Posterior vena cava (tissue), 2 donors: Measurements from ENCODE around the gene CLTA. TPM values are rescaled to one million over a fixed set of nuclear protein-coding genes. Genes with fewer than 3 reads are reported as not detected.
"Not testable (repeated sequence)": the region's sequence is repeated elsewhere in the genome, so short reads cannot be mapped to it uniquely, and the experiment has no call there.

ENCODE experiments used
- DNase-seq: peaks from one replicate; pipeline ENCODE4 v3.0.0-alpha.2; 2020; ENCODE audit warnings: low spot score
- intact Hi-C, 2 donors: fragments of 100-400 bp; cut with DNase I; formaldehyde crosslinking; loops; one replicate each; pipeline versions ENCODE4 v1.14.1 to v1.14.2; 2022 to 2023
- total RNA-seq, 2 donors: library from RNA; stranded (reverse); fragmentation: NEBNext Ultra II Directional; extraction: Animal tissue kit (Norgen Biotek cat#: 25700); gene quantifications; one replicate each; pipeline ENCODE4 v1.2.1, GENCODE V29; 2021
- donor health status: DM: yes; HTN: yes; CAD: no.
- donor health status: DM: yes; HTN: yes; CAD: no.

Gene CLTA
- total RNA-seq, 2 donors from 2014 or later, result 109 to 135 TPM

DNA sequence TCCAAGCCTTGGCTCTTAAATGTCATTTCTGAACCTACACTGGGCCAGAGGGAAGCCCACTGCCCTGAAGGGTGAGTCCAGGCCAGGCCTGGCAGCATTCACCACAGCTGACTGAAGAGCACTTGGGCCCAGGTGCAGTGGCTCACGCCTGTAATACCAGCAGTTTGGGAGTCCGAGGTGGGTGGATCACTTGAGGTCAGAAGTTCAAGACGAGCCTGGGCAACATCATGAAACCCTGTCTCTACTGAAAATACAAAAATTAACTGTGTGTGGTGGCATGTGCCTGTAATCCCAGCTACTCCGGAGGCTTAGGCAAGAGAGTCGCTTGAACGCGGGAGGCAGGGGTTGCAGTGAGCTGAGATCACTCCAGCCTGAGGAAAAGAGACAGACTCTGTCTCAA, 16.4 kb upstream of the CLTA start:
- intact Hi-C loops, result no loop called here
- DNase-seq, result no peak

DNA sequence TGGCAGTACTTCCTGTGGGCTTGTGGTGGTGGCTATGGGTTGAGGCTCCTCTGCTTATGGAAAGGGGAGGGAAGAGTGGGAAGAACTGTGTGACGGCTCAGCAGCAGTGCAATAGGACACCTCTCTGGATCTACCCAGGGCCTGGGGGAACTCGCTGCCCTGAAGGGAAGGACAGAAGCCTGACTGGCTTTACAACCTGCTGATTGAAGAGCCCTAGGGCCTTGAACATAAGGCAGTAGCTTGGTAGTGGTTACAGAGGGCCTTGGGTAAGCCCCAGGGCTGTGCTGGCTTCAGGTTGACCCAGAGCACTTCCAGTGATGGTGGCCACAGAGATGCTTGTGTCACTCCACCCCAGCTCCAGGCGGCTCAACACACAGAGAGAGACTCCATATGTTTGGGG, 16.0 kb upstream of the CLTA start:
- DNase-seq, result no peak
- intact Hi-C loops, result no loop called here

DNA sequence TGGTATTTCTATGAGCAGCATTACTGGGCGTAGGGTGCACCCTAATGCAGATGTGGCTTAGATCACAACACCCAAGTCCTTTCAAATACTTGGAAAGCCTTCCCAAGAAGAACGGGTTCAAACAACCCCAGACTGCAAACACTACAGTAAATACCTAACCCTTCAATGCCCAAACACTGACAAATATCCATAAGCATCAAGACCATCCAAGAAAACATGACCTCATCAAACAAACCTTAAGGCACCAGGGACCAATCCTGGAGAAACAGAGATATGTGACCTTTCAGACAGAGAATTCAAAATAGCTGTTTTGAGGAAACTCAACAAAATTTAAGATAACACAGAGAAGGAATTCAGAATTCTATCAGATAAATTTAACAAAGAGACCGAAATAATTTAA, 15.5 kb upstream of the CLTA start:
- DNase-seq, intact Hi-C loops: not testable (repeated sequence)

DNA sequence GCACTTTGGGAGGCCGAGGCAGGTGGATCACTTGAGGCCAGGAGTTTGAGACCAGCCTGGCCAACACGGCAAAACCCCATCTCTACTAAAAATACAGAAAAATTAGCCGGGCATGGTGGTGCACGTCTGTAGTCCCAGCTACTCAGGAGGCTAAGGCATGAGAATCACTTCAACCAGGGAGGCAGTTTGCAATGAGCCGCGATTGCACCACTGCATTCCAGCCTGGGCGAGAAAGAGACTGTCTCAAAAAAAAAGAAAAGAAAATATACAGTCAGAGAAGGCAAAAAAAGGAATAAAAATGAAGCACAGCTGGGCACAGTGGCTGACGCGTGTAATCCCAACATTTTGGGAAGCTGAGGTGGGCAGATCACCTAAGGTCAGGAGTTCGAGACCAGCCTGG, 14.2 kb upstream of the CLTA start:
- DNase-seq, intact Hi-C loops: not testable (repeated sequence)

DNA sequence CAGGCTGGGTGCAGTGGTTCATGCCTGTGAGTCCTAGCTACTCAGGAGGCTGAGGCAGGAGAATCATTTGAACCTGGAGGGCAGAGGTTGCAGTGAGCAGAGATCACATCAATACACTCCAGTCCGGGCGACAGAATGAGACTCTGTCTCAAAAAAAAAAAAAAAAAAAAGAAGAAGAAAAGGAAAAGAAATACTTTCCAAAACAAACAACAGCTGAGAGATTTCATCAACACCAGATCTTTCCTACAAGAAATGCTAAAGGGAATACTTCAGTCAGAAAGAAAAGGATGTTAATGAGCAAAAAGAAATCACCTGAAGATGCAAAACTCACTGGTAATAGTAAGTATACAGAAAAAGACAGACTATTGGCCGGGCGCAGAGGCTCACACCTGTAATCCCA, 13.2 kb upstream of the CLTA start:
- no peak for DNase-seq
- intact Hi-C loops, result no loop called here

DNA sequence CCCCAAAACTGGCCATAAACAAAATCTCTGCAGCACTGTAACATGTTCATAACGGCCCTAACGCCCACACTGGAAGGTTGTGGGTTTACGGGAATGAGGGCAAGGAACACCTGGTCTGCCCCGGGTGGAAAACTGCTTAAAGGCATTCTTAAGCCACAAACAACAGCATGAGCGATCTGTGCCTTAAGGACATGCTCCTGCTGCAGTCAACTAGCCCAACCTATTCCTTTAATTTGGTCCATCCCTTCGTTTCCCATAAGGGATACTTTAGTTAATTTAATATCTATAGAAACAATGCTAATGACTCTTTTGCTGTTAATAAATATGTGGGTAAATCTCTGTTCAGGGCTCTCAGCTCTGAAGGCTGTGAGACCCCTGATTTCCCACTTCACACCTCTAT, 10.5 kb upstream of the CLTA start:
- intact Hi-C loops, DNase-seq: not testable (repeated sequence)

DNA sequence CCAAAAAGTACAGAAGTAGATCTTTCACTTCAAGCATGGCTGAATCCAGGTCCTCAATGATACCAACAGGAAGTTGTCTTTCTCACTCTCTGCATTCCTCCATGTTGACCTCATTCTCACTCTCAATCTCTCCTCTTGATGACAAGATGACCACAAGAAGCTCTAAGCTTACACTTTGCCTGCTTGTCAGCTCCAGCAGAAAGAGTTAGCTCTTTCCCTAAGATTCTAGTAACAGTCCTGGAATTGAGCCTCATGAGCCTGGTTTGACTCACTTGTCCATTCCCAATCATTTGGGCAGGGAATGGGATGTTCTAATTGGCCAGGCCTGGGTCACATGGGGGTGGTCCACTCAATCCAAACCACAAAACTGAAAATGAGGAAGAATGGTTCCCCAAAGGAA, 3.3 kb upstream of the CLTA start:
- no peak for DNase-seq
- intact Hi-C loops, result no loop called here

DNA sequence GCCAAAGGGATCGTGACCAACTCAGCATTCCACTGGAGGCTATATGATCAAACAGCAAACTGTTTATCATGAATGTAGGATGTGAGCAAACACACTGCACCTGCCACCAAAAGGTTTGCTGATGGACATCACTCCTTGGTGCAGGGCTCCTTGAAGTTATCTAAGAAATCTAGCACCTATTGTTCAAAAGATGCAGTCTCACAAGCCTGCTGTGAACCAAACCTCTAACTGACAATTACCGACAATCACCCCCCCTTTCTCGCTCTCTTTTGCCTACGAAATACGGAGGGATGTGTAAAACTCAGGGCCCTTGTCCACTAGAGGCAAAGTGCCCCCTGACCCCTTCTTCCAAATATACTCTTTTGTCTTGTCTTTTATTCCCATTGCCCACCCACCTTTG, 2.5 kb upstream of the CLTA start:
- intact Hi-C loops, result no loop called here
- DNase-seq, result no peak

DNA sequence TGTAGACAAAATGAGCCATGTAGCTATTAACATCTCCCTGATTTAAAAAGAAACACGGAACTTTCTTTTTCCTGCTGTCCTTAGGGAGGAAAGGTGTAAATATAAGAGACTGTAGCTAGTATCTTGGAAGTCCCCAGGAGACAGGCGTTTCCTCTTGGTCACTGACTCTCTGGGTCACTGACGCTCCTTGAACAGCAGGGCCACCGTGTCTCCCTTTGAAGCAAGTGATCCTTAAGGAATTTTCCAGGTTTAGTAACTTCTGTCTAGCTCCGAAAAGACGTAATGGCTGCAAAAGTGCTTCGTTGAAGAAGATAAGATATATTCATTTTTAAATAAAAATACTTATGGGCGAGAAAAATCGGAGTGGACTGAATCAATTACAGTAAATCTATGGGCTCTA, 745 bp upstream of the CLTA start:
- intact Hi-C loops, result loop anchor here in 1 of 2 donors (1.0 kb wide), 1 partner anchor 49 kb away; no protein-coding TSS in a partner anchor
- no peak for DNase-seq

DNA sequence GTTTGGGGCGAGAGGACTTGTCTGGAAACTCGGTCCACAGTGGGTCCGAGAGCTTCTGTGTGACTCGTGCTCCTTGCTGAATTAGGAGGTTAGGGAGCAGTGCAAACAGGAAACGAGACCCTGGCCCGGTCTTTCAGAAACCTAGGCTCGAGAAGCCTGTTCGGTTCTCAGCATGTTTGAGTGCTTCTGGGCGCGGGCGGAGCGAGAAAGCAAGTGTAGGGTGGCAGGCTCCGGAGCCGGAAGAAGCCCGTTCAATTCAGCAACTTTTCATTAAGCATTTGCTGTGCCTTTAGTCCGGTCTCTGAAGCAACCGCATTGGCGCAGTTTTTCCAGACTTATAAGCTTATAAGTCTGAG, 547 bp downstream of the CLTA start:
- intact Hi-C loops, result no loop called here
- no peak for DNase-seq

DNA sequence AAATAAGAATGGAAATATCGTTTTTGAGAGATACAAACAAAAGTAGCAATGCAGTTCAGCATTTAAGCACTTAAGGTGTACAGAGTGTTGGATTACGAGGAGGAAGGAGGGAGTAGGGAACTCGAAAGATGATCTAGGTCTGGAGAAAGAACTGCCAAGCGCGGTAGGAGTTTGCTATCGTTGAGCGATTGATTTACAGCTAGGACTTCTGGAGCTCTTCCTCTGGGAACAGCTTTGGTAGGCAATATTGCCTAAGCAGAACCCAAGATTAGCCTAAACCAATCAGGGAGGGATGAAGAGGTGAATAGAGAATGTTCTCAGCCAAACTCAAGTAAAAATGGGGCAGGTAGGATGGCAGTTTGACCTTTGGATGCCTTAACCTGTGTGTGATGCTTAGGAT, 965 bp downstream of the CLTA start:
- DNase-seq, result no peak
- intact Hi-C loops, result no loop called here

DNA sequence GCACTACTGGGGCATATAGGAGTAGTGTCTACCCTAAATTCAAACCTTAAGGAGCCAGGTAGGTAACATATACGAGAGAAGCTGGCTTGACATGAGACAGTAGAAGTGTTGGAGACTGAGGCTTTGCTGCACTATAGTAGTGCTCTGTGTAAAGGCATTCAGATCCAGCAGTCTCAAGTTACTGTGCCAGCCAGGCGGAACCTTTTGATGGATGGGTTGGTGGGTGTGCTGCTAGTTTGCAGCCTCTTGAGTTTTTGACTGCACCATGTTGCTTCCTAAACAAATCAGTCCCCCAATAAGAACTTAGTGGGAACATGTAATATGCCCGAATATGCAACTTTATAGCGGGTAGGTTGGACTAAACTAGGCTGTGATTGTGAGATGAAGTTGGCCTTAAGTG, 1.5 kb downstream of the CLTA start:
- no peak for DNase-seq
- intact Hi-C loops, result no loop called here

DNA sequence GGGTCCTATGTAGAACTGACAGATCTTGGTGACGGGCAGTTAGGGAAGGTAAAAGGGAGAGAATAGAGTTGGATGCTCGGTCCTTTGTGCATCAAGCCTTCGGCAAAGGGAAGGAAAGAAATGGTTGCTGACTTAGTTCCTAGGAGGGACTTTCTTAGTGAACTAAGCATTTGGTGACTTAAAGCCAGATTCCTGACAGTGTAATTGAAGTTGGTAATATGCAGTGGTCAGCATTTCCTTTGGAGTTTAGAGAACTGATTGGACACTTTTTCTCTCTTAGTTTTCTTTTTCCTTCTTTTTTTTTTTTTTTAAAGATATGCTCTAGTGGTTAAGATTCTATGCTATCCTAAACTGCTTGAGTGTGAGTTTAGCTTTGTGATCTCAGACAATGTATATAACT, 2.3 kb downstream of the CLTA start:
- intact Hi-C loops, result no loop called here
- DNase-seq, result no peak

DNA sequence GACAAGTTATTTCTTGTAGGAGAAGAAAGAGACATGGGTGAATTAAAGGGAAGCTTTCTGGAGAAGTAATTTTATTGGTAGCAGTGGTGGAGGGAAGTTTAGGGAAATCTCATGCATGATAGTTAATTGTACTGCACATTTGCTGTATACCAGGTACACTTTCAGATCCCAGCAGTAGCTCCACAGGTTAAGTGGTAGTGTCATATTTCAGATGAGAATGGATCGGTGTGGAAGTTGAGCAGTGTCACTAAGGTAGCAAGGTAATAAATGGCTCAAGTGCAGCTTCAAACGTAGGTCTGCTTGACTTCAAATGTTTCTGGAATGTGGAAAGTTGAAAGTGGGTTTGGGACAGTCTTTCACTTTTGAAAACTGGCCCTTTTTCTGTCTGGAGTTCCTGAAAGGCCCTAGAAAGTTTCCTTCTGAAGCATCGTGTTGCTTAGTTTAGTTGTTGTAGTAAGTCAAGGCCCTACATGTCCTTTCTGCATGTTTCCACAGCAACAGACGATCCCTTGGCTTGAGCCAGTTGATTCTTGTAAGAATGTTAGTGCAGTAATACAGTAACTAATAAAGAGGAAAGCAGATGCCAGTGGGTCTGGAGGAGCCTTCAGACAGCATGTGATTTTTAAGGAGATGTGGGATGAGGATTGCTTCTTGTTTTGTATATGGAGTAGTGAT, 3.7 kb downstream of the CLTA start:
- intact Hi-C loops, result no loop called here
- DNase-seq, result no peak

DNA sequence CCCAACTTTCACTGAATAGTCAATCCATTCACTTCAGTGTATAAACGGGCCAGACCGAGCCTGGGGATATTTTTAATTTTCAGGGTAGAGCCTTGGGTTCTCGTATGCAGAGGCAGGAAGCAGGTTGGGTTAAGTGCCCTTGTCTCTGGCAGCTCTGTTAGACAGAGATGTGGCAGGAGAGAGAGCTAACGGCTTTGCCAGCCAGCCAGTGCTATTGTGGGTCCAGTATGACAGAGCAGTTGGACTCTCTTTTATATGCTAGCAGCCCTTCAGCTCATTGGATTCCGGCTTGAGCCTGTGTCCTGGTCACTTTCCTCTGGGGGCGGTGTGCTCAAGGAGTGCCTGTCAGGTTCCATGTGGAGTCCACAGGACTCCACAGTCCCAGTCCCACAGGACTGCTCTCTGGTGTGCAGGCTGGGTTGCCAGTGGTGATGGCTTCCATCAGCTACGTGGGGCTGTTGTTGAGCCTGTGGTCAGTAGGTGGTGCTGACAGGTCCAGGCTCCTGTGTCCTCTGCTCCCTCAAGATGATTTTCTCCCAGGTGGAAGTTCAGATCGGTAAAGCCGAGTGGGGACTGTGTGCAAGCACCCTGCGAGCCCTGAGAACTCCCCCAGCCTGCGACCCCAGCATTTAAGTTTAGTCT, 14.3 kb downstream of the CLTA start:
- no peak for DNase-seq
- intact Hi-C loops, result loop anchor here in 1 of 2 donors (10.0 kb wide), 1 partner anchor 120 kb away; no protein-coding TSS in a partner anchor

DNA sequence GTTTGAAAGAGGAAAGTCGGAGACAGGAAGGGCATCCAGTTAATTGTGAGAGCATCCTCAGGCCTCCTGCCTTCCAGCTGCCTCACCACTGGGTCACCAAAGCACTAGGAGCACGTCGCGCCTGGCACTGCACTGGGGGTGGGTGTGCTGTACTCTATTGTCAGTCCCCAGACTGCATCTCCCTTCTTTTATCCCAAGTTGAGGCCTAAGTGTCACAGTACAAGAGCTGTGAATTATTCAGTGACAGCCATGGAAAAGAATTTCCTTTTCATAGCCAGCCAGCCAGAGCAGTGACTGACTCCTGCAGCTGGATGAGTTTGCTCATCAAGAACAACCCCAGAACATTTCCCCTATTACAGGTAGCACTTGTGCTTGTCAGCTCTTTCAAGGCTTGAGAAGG, 16.3 kb downstream of the CLTA start:
- DNase-seq, result no peak
- intact Hi-C loops, result loop anchor here in 1 of 2 donors (10.0 kb wide), 1 partner anchor 118 kb away; no protein-coding TSS in a partner anchor

DNA sequence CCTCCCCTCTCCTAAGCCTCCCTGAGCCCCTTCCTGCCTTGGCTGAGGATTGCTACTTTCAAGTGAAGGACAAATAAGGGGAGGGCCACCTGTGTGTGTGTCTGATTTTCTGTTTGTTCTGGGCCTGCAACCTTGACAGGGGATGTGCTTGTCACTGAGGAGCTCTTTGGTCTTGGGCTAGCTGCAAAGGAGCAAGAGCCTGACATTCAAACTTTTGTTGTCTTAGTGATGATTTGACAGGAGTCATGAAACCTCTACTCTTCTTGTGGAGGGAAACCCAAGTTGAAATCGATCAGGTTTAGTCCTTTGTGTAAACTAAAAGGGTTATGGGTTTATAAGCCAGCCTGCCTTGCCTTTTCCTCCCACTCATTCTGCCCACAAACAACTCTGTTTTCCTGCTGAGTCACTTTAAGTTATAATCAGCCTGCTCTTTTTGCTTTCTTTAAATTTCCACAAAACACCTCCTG, 16.9 kb downstream of the CLTA start:
- intact Hi-C loops, result loop anchor here in 1 of 2 donors (10.0 kb wide), 1 partner anchor 117 kb away; no protein-coding TSS in a partner anchor
- DNase-seq, result no peak

DNA sequence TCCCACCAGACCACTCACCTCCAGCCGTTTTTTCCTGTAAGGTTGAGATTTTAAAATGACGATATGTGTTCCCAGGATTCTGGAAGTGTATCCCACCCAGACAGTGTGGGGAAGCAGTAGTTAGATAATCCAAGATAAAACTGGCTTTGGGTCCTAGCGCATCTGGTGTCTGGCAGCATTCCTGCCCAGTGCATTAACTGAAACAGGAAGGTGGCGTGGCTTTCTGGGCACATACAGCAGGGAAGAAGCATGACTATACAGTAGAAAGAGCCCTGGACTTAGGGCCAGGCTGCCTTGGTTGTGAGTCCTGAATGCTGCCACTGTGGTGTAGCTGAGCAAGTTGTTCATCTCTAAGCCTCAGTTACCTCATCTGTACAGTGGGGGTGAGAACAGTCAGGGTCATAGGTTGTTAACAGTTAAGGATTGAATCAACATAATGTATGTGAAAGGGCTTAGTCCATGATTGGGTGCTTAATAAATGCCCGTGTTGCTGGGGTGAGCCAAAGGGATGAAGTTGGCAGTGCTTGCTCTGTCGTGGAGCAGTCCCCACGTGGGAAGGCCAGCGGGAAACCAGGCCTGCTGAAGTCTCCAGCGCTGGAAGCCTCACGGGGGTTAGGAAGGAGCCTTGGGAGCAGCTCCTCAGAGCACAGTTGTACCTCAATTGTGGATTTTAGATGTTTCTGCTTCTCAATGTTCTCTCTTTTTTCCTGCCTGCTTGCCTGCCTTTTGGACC, 18.0 kb downstream of the CLTA start:
- DNase-seq, result no peak
- intact Hi-C loops, result loop anchor here in 1 of 2 donors (10.0 kb wide), 1 partner anchor 116 kb away; no protein-coding TSS in a partner anchor

DNA sequence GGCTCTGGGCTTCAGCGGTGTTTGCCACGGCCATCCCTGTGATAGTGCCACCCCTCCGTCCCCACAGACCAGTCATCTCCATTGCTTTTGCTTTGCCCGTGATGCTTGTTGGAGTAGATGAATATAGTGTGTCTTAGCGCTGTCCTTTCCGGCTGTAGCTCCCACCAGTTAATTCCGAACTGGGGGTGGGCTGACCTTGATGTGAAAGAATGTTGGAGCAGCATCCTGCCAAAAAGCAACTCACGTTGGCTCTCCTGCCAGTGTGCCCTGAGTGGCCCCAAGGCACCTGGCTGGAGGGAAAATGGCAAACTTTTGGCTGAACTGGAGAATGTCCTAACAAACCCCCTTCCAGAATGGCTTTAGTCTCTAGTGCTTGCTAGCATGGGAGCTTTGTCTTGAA, 20.0 kb downstream of the CLTA start:
- intact Hi-C loops, result no loop called here
- DNase-seq, result no peak

DNA sequence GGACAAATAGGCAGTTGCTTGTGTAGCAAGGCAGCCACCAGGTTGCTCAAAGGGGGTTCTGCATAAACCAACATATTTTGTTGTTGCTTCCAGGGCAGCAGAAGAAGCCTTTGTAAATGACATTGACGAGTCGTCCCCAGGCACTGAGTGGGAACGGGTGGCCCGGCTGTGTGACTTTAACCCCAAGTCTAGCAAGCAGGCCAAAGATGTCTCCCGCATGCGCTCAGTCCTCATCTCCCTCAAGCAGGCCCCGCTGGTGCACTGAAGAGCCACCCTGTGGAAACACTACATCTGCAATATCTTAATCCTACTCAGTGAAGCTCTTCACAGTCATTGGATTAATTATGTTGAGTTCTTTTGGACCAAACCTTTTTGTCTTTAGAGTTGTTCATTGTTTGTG, 20.8 kb downstream of the CLTA start:
- DNase-seq, result no peak
- intact Hi-C loops, result no loop called here
